Mesodermal cell (in vitro differentiated cells): Measurements from ENCODE around the gene PCLO.
A peak's percentile ranks its signal among the peaks of the same experiment; 100 is the strongest.
"Not testable (repeated sequence)": the region's sequence is repeated elsewhere in the genome, so short reads cannot be mapped to it uniquely, and the experiment has no call there.

Experiments used
- H3K27ac ChIP-seq: 2 replicates; pipeline ENCODE4 v1.7.0; 2013; ENCODE audit warnings: mild to moderate bottlenecking, low read depth, low read length, moderate library complexity; ENCODE audit not compliant: severe bottlenecking
- H3K36me3 ChIP-seq: 2 replicates; pipeline ENCODE4 v1.7.1; 2013; ENCODE audit warnings: mild to moderate bottlenecking, low read length, moderate library complexity; ENCODE audit not compliant: control insufficient read depth, insufficient read depth
- H3K4me1 ChIP-seq: one replicate; pipeline ENCODE4 v1.7.1; 2013; ENCODE audit warnings: mild to moderate bottlenecking, low read length; ENCODE audit not compliant: insufficient read depth, control insufficient read depth, poor library complexity, severe bottlenecking
- H3K4me3 ChIP-seq: 2 replicates; pipeline ENCODE4 v1.7.0; 2013; ENCODE audit warnings: low read length, control low read depth, mild to moderate bottlenecking; ENCODE audit not compliant: insufficient read depth, poor library complexity, severe bottlenecking; ENCODE audit errors: extremely low read depth
- H3K9me3 ChIP-seq: 2 replicates; pipeline ENCODE4 v1.7.1; 2013; ENCODE audit warnings: mild to moderate bottlenecking, low read length, moderate library complexity; ENCODE audit not compliant: control insufficient read depth
- WGBS, 2 experiments: methylation state at CpG; one replicate each; pipeline ENCODE4 v1.1.5; 2013; ENCODE audit warnings: missing lambda C conversion rate in 2 of 2; ENCODE audit not compliant: insufficient coverage in 2 of 2; 5-methylcytosine and 5-hydroxymethylcytosine counted together

PCLO gene

DNA sequence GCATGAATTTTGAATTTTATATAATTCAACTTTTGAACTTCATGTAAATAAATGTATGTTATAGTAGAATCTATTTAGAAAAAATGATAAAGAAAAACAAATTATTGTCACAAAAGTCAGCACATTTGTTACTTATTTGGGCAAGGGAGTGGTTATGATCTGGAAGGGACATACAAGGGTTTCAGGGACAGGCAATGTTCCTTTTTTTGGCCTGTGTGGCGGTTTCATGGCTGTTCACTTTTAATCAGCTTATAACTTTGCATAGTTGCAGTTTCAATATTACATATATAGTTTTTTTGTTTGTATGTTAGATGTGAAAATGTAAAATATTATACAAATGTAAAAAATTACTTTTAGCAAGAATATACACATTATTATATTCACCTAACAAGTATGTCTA is 256.2 kb downstream of the PCLO start:
- Histone ChIP-seq H3K9me3 (no peaks in the 10 kb centered on the region), H3K27ac (no peak overlapping the region), H3K4me1 (no peaks in the 10 kb centered on the region), H3K4me3 (no peak overlapping the region), H3K36me3 (no peaks in the 10 kb centered on the region)
- no CpG with 5 or more reads among the region's 1 CpG for WGBS, 2 experiments

DNA sequence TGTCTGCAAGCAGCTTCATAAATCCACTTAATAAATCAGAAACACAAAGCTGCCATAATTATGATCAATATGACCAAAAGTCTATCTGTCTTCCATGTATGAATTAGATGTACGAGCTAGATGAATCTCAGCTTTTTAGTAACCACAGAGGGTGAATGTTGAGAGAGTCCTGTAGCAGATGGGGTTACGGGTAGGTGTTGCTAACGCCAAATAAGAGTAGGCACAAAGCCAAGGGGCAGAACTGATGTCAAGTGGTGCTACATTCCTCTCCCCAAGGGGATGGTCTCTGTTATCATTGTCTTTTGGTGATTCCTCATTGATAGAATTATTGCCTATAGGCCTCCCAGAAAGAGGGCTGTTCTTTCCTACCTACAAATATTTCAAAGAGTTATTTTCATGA is 257.8 kb downstream of the PCLO start:
- no peaks in the 10 kb centered on the region for H3K9me3 ChIP-seq
- WGBS, 2 experiments, result 93 to 94% methylated on average over 2 to 3 of the region's 3 CpGs
- H3K27ac ChIP-seq, result no peak overlapping the region
- H3K4me3 ChIP-seq, result no peak overlapping the region
- no peaks in the 10 kb centered on the region for H3K4me1 ChIP-seq
- no peaks in the 10 kb centered on the region for H3K36me3 ChIP-seq

DNA sequence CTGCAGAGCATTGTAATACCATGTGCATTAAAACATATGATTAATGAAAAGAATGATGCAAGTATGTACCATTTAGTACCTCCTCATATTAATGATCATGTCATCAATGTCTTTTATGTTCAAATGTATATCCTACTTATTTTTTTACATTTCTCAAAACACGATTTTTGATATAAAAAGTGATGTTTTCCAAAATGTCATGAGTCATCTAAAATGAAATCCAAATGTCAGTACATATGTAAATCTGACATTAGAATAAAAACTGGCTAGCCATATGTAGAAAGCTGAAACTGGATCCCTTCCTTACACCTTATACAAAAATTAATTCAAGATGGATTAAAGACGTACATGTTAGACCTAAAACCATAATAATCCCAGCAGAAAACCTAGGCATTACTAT is 261.6 kb downstream of the PCLO start:
- not testable (repeated sequence) for H3K9me3 ChIP-seq, H3K27ac ChIP-seq
- WGBS, 2 experiments, result no CpG with 5 or more reads among the region's 2 CpGs

DNA sequence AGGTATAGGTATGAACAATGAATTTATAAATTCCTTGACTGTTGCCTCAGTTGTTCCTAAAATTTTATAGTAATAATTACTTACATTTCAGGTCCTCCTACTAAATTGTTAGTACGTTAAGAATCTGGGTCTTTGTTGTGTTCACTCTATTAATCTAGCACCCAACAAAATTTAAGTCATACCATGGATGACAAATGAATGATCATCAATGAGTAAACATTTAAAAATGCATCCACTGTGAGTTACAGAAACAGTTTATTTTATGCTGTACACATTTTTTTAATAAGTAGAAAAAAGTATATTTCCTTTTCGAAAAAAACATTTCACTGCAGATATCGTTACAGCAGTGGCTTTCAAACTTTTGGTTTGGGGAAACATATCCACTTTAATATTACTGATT is 265.2 kb downstream of the PCLO start:
- Histone ChIP-seq H3K36me3 (no peaks in the 10 kb centered on the region), H3K4me3 (no peak overlapping the region), H3K4me1 (no peaks in the 10 kb centered on the region), H3K27ac (no peak overlapping the region), H3K9me3 (no peaks in the 10 kb centered on the region)
- no CpG with 5 or more reads among the region's 3 CpGs for WGBS, 2 experiments

More for the DNA sequence above, 261.6 kb downstream of the PCLO start:
- not testable (repeated sequence) for H3K4me1 ChIP-seq, H3K36me3 ChIP-seq, H3K4me3 ChIP-seq

DNA sequence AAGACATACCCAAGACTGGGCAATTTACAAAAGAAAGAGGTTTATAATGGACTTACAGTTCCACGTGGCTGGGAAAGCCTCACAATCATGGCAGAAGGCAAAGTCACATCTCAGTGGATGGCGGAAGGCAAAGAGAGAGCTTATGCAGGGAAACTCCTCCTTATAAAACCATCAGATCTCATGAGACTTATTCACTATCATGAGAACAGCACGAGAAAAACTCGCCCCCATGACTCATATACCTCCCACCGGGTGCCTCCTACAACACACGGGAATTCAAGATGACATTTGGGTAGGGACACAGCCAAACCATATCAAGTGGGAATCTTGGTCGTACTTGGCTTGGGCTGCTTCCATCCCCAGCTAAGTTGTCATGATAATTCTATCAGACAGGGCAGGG is 268.3 kb downstream of the PCLO start:
- 78 to 83% methylated on average over 5 to 7 of the region's 7 CpGs for WGBS, 2 experiments

DNA sequence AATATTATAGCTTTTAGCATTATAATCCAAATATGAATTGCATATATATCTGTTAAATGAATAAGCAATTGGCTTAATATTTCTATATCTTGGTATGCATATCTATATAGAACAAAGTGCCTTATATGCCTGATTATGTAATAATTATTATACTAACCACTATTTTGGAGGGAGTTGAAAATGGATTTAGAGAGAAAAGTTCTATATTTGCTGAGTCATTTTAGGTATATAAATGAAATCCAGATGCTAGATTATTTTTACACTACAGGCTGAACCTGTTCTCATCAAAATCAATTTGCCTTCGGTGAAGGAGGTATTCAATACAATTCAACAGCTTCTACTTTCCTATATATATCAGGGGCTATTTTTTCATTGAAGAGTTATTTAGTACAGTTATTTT is 276.4 kb downstream of the PCLO start:
- Histone ChIP-seq H3K36me3 (no peaks in the 10 kb centered on the region), H3K4me1 (no peaks in the 10 kb centered on the region), H3K9me3 (no peaks in the 10 kb centered on the region), H3K4me3 (no peak overlapping the region), H3K27ac (no peak overlapping the region)
- WGBS, 2 experiments, result no CpG with 5 or more reads among the region's 1 CpG

More for the DNA sequence above, 268.3 kb downstream of the PCLO start:
- H3K9me3 ChIP-seq, H3K27ac ChIP-seq, H3K4me3 ChIP-seq, H3K4me1 ChIP-seq, H3K36me3 ChIP-seq: not testable (repeated sequence)

DNA sequence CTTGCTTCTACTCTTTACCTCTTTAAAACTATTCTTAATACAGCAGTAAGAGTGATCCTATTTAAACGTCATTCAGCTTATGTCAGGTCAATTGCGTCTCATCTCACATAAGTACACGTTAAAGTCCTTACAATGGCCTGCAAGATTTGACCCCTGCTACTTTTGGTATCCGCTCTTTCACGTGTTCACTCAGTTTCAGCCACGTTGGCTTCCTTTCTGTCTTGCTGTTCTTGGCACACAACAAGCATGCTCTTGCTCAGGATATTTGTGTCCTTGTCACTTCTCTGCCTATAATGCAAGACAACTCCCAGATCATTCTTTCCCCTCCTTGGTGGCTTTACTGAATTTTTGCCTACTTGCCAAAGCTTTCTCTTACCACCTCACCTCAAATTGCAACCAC is 296.8 kb downstream of the PCLO start:
- WGBS, 2 experiments, result 88 to 89% methylated on average over 6 of the region's 6 CpGs
- H3K27ac ChIP-seq, result no peak overlapping the region
- no peaks in the 10 kb centered on the region for H3K4me1 ChIP-seq
- no peak overlapping the region for H3K4me3 ChIP-seq
- H3K9me3 ChIP-seq, result no peaks in the 10 kb centered on the region
- no peaks in the 10 kb centered on the region for H3K36me3 ChIP-seq

DNA sequence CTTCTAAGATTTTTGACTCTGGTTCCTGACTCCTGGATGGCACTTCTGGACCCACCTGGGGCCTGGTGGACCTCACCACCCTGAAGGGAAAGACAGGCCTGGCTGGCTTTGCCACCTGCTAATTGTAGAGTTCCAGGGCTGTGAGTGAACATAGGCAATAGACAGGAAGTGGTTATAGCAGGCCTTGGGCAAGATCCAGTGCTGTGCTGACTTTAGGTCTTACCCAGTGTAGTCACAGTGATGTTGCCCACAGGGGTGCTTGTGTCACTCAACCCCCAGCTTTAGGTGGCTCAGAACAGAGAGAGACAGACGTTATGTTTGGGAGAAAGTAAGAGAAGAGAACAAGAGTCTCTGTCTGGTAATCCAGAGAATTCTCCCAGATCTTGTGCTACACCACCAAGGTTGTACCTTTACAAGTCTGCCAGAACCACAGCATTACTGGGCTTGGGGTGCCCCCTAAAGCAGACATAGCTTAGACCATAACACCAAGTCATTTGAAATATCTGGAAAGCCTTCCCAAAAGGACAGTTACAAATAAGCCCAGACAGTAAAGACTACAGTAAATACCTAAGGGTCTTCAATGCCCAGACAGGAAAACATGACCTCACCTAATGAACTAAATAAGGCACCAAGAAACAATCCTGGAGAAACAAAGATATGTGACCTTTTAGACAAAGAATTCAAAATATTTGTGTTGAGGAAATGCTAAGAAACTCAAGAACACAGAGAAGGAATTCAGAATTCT is 303.4 kb downstream of the PCLO start:
- Histone ChIP-seq H3K9me3 (no peaks in the 10 kb centered on the region), H3K4me3 (no peak overlapping the region), H3K4me1 (peaks cover 8% of the 10 kb centered on the region), H3K27ac (peak overlapping the region; percentile 11), H3K36me3 (no peaks in the 10 kb centered on the region)
- WGBS, 2 experiments, result 86% methylated on average over 1 of the region's 1 CpG; no CpG with 5 or more reads in 1 of the 2 experiments

DNA sequence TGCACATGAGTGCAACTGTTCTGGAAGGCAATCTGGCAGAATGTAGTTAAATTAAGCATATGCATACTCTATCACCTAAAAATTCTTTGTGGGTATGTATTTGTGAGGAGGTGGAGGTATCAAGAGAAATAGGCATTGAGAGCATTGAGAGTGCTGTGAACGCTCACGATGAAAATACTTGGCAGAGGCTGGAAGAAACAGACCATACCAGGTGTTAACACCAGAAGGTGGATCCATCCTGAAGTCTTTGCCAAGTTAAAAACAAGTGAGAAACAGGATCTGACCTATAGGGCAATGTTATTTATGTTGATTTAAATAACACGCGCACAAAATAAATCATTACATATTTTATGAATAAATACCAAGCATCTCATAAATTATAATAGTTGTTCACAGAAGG is 311.6 kb downstream of the PCLO start:
- Histone ChIP-seq H3K4me3 (no peak overlapping the region), H3K36me3 (no peaks in the 10 kb centered on the region), H3K9me3 (no peaks in the 10 kb centered on the region), H3K4me1 (no peaks in the 10 kb centered on the region), H3K27ac (no peak overlapping the region)
- 89 to 100% methylated on average over 2 of the region's 4 CpGs for WGBS, 2 experiments

DNA sequence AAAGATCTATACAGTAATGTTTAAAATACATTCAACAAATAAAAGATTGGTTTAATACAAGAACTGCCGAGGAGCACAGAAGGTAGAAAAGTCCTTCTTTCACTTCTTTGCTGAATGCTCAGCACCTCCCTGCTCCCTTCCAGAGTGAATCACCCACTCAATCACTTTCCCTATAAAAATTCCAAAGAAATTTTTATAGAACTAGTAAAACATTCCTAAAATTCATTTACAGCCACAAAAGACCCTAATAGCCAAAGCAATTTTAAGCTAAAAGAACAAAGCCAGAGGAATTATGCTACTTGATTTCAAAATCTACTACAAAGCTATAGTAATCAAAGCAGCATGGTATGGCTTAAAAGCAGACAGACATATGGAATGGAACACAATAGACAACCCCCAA is 320.9 kb downstream of the PCLO start:
- Histone ChIP-seq H3K27ac (no peak overlapping the region), H3K4me3 (no peak overlapping the region), H3K9me3 (peaks cover 4% of the 10 kb centered on the region), H3K4me1 (no peaks in the 10 kb centered on the region), H3K36me3 (no peaks in the 10 kb centered on the region)
- 83% methylated on average over 1 of the region's 1 CpG; no CpG with 5 or more reads in 1 of the 2 experiments for WGBS, 2 experiments

DNA sequence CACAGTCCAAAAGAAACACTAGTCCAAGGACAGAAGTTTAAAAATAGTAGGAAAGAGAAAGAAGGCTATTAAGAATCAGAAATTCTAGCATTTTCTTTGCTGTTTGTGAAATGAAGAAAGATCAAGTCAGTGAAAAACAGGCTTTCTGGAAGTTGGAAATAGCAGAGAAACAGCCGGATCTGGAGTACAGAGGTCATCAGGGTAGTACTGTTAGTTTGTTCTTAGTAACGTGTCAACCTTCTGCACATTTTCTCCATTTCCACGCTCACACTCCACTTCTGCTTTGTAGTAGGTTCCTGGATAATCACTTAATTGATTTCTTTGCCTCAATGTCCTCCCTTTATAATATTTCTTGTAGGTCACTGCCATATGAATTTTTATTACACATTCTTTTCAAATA is 322.6 kb downstream of the PCLO start:
- Histone ChIP-seq H3K9me3 (peaks cover 4% of the 10 kb centered on the region), H3K4me1 (no peaks in the 10 kb centered on the region), H3K36me3 (no peaks in the 10 kb centered on the region), H3K27ac (peak overlapping the region; percentile 2), H3K4me3 (no peak overlapping the region)
- WGBS, 2 experiments, result 80 to 100% methylated on average over 1 of the region's 3 CpGs
